G401 (cell line): ENCODE measurements around the gene HPS1. TPM values are rescaled to one million over a fixed set of nuclear protein-coding genes. Genes with fewer than 3 reads are reported as not detected.
A peak's percentile ranks its signal among the peaks of the same experiment; 100 is the strongest.

Experiments used
- DNase-seq: peaks from one replicate; pipeline ENCODE4 v3.0.0-alpha.2; 2015; ENCODE audit warnings: low spot score
- in situ Hi-C: cut with HindIII; loops from 2 replicates; pipeline ENCODE4 v1.10.0; 2016; ENCODE audit warnings: low sequenced_read_pairs, mixed read lengths
- total RNA-seq: library from RNA; depleted of rRNA; stranded (reverse); fragments of >200 nt; shearing (Covaris generic); gene quantifications from 2 replicates; pipeline ENCODE4 v1.2.3, GENCODE V29; 2014

Gene HPS1
- total RNA-seq, 1 experiment from 2014 or later, result 33.1 TPM

DNA sequence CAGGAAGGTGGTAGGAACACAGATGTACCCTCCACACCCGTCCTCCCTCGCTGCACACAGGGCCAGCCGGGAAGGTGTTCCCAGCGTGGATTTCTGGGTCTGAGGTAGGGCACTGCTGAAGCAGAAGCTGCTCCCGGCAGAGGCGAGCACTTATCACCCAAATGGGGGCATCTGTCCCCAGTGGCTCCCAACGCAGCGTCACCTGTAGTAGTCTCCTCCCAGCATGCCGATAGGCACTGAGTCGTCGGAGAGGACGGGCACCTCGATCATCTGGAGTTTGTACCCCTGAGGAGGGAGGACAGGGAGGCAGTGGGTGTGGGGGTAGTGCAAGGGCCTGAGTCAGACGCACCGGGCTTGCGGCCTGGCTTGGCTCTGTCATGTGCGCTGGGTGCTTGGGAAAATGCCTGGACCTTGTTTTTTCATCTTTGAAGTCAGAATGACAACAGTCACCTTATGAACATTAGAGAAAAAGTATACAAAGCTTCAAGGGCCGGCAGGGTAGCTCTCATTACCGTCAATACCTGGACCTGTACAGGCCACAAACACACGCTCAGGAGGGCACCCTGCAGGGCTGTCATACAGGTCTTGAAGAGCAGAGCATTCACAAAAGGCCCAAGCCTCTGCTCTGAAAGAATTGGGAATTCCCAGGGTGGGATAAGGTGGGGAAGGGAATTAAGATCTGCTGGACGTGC, 28.6 kb downstream of the HPS1 start:
- in situ Hi-C loops, result no loop called here
- DNase-seq, result no peak

DNA sequence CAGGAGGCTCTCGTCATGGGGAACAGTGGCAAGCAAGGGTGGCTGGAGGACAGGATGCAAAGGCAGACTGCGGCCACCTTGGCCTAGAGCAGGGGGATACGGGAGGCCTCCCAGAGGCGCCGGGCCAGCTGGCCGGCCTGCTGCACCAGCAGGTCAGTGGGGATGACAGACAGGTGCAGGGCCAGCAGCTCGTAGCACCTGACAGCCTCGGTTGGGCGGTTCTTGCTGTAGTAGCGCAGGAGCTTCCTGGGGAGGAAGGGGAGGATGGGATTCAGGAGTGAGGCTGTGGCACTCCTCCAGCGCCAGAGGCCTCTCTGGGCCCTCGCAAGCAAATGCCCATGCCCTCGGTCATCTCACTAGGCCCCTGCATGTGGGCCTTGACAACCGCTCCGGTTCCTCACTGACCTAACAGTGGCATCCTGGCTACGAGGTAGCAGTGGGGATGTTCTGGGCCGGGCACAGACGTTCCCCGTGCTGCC, 29.2 kb downstream of the HPS1 start:
- peak; percentile 74 for DNase-seq
- in situ Hi-C loops, result no loop called here

DNA sequence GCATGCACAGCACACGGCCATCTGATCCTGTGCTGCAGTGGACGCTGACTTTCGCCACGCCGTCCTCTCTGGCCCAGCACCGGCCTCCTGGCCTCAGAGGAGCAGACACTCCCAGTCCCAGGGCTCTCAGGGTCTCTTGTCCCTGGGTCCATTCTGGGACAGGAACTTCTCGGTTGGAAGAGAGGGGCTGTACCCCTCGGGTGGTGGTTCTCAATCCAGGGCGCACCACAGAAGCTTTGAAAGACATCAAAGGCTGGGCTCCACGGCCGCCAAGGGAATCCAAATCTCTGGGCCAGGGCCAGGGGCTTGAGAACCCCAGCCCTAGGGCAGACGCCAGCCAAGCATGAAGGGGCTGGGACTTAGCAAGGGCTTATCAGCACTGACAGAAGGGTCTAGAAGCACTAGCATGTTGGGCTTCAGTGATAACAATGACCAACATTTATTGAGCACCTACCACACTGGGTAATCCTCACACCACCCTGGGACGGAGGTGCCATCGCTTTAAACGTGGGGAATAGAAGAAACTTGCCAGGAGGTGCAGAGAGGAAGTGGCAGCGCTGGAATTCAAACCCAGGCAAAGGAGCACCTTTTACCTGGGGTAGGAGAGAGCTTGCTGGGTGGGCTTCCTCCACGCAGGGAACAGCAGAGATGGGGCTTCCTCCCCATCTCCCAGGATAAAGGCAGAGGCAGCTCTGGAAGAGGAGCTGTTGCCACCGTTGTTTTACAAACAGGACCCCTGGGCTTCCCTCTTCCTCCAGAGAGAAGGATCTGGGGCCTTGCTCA, 29.9 kb downstream of the HPS1 start:
- in situ Hi-C loops, result no loop called here
- peak; percentile 11 for DNase-seq

DNA sequence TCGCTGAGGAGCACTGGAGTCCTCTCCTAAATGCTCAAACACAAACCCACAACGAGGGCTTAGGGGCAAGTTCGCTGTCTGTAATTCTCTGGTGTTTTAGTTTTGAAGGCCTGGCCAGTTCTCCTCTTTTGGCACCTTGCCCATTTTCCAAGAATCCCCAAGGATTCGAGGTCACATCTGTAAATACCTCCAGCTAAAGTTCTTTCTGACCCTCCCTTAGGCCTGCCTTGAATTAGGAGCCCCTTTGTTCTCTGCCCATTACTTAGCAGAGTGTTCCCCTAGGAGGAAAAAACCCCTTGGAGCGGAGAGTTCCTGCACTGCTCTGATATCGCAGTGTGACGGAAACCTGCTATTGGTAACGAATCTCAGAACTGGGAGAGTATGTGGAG, 31.0 kb downstream of the HPS1 start:
- DNase-seq, result peak; percentile 13
- in situ Hi-C loops, result no loop called here

DNA sequence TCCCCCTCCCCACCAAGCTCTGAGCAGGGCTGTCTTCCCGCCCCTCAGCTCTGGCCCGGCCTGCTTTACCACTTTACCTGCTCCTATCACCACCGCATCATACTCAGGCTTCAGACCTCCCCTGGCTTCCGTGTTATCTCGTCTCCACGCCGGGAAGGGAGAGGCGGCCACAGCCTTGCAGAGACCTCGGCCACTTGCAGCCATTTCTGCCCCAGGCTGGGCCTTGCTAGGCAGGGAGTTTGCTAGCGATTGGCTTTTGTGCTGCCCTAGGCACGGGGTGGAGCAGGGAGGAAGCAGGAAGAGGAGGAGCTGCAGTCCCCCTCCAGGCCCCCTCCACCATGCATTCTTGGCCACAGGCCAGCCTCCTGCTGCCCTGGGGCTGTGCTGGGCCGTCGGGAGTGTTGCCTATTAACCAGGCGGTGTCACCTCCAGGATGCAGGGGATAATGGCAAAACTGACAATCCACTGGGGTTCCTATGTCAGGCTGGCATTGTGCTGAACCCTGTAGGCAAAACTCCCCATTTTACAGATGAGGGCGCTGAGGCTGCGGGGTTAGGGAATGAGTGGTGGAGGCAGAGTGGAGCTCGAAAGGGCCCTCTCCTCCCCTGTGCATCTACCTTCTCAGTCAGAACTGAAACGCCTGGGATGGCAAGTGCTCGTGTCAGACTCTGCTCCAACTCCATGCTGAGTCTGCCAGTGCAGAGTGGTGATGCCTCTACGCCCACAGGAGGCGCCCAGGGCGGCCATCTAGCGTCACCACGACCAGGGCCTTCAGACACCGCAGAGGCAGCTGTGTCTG, 31.6 kb downstream of the HPS1 start, which contains the start of gene PYROXD2:
TSS of gene PYROXD2 (minus strand) at position 251 of the 799 bp plus-strand sequence. CDS start at position 204, 47 bp downstream.
- in situ Hi-C loops, result no loop called here
- DNase-seq, result peak; percentile 81

DNA sequence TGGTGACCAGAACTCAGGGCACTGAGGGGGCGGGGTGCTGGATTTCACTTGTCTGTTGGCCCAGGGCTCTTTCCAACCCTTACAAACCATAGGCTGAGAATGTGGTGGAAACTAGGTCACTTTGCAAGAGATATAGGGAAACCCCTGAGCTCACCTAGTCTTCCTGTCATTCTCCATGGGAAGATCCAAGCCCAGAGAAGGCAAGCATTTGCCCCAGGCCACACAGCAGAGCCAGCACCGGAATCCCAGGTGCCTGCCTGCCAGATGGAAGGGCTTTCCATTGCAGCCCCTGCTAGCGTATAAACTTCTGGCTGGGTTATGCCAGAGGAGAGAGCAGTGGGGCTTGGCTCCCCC, 32.2 kb downstream of the HPS1 start:
- in situ Hi-C loops, result no loop called here
- DNase-seq, result peak; percentile 2

DNA sequence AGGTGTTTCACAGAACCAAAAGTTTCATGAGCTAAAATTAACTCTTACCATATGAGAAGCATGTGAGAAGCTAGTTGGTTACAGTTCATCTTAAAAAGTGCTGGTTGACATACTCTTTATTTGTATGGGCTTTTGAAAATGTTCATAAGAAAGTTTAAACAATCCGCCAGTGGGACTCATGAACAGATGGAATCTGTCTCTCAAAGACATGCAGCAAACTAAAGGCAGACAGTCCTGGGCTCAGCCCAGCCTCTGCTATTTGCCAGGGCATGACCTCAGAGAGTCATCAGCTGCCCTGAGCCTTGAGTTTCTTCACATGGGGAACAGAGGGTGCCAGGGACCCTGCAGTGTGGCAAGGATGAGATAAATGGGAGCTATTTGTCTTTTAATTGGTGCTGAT, 35.0 kb downstream of the HPS1 start:
- DNase-seq, result no peak
- in situ Hi-C loops, result no loop called here

DNA sequence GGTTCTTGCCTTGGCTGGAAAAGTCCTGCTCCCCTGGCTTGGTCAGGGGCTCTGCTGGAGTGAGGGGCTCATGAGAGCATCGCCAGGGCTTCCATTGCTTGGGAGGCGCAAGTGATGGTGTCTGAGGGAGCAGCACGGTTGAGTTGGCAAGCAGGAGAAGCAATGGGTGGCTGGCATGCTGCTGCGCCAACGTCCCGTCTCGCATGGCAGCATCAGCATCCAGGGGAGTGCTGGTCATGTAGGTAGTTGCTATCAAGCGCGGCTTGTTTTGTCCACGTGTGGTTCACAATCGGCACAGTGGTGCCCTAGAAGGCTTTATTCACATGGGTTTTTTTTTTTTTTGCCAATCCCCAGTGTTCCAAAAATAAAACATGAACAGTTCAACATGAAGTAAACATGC, 35.6 kb downstream of the HPS1 start:
- no peak for DNase-seq
- in situ Hi-C loops, result no loop called here

DNA sequence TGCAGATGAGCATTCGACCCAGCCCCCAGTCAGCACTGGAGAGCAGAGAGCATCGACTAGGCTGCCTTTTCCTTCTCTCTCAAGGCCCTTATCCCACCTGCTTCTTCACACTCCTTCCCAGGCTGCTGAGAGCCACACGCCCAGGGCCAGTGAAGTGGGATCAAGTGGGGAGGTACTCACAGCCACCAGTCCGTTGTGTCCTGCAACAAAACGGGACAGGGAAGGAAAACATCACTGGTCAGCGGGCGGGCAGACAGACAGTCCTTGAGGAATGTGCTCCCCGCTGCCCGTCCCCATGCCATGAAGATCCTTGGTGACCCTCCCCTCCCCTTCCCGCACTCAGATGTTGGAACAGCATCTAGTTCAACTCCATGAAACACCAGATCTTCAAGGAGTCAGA, 36.0 kb downstream of the HPS1 start:
- no peak for DNase-seq
- in situ Hi-C loops, result no loop called here

DNA sequence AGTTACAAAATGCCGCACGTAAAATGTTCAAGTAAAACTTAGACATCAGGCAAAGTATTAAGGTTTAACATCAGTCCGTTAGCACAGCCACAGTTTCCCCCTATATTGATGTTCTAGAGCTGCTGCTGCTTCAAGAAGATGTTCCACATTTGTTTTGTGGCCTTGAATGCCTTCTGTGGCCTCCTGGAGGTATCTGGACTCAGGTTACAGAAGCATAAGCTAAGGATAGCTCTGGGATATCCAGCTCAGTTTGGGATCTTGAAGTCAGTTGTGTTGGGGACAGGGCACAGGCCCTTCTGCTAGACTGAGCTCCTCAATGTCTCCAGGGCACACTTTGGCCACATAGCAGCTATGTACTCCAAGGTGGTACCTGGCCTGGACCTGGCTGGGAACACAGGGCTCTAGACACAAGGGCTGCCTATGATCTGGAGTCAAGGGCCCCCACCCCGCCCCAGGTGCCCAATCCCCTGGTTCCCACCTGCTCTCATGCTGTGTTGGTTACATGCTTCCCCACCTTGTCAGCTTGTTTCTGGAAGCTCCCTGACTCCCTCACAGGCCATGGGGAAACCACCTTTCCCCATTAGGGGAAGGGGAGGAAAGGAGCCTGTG, 36.5 kb downstream of the HPS1 start:
- no peak for DNase-seq
- in situ Hi-C loops, result no loop called here

DNA sequence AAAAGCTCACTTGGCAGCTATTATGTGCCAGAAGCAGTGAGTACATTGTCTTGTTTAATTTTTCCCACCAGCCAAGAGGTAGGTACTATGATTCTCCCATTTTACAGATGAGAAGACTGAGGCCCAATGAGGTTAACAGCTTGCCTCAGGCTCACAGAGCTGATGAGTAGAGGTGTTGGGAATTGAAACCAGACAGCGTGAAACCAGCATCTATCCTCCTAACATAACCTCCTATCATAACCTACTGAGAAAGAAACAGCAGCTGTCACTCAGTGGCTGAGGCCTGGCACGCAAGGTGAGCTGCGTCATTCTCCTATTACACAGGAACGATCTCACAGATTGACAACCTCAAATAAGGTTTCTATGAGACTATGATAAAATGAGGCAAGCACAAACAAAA, 37.9 kb downstream of the HPS1 start:
- no peak for DNase-seq
- in situ Hi-C loops, result no loop called here

DNA sequence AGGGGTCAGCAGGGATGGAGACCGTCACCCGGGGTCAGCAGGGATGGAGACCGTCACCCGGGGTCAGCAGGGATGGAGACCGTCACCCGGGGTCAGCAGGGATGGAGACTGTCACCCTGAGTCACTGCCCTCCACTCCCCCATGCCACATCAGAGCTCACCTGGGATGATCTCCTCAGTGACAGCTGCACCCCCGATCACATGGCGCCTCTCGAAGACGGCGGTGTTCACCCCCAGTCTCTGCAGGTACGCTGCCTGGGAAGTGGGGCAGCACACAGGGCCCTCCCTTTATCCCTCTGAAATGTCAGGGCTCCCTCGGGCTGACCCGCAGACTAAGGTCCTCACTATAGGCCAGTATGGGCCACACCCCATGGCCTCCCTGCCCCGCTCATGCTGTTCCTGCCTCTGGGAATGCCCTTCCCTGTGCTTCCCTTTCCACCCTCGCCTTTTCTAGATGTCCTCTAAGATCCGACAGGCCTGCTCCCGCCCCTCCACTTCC, 38.9 kb downstream of the HPS1 start:
- no peak for DNase-seq
- in situ Hi-C loops, result no loop called here

DNA sequence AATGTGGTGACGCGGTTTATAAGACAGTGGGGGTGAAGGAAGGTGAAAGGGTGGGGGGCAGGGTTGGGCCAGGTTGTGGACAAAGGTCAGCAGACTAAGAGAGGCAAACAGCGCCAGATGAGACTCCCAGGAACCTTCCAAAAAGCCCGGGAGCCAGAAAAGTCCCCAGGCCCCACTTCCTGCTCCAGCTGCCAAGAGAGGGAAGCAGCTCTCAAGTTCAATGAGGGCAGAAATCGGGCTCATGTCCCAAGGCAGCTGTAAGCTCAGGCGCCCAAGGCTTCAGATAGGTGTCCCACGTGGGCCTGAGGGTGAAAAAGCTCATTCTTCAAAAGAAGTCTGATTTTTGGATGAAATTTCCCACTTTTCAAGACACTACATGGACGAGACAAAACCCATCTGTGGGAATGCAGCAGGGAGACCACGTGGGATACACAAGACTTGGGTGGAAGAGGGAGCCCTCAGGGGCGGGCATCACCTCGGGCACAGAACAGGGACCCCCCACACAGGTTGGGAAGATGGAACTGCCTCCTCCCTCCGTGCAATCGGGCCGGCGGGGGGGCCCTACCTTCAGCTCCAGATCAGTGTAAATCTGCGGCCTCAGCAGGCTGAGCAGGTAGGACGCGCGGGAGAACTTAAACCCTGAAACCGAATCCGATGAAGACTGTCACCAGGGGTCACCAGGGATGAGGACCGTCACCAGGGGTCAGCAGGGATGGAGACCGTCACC, 39.6 kb downstream of the HPS1 start:
- no peak for DNase-seq
- in situ Hi-C loops, result no loop called here

DNA sequence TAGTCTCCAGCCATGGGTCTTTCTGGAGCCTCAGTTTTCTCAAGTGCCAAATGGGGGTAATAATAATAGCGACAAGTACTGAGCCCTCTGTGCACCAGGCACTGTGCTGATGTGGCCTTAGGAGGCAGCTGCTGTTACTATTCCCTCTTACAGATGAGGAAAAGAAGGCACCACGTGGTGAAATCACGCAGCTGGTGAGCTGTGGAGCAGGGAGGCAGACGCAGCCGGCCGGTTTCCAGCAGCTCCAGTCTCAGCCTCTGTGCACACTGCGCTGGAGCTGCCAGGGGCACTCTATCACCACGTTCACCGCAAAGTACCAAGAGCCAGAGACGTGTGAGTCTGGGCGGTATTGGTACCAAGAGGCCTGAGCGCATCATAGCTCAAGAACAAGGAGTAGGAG, 41.3 kb downstream of the HPS1 start:
- in situ Hi-C loops, result no loop called here
- DNase-seq, result no peak

DNA sequence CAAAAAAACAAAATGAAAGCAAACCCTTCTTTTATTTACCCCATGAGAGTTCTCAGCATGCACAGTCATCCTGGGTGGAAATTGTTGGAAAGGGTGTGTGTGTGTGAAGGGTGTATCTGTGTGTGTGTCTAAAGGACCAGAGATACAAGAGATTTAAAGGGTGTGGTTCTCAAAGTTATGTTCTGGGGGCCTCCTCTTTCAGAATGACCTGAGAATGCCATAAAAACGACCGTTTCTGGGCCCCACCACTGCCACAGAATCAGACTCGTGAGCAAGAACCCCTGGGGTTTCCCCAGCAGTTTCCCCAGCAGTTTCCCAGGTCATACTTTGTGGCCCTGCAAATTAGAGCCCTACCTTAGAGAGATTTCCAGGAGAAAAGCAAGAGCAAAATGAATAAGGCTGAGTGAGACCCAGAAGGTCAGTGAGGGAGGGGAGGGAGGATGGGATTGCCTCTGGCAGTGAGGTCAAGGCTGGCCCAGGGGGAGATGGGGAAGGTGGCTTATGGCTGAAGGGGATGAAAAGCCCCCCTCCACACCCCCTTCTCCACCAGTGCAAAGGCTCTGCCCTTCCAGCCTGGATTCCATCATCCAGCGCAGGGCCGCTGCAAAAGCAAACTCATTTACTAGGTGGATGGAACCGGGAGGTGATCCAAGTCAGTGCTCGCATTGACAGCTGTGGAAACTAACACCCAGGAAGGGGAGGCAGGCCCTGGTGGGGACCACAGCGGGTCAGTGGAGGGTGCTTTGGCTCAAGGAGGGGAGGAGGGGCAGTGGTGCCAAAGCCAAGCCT, 42.0 kb downstream of the HPS1 start:
- no peak for DNase-seq
- in situ Hi-C loops, result no loop called here

DNA sequence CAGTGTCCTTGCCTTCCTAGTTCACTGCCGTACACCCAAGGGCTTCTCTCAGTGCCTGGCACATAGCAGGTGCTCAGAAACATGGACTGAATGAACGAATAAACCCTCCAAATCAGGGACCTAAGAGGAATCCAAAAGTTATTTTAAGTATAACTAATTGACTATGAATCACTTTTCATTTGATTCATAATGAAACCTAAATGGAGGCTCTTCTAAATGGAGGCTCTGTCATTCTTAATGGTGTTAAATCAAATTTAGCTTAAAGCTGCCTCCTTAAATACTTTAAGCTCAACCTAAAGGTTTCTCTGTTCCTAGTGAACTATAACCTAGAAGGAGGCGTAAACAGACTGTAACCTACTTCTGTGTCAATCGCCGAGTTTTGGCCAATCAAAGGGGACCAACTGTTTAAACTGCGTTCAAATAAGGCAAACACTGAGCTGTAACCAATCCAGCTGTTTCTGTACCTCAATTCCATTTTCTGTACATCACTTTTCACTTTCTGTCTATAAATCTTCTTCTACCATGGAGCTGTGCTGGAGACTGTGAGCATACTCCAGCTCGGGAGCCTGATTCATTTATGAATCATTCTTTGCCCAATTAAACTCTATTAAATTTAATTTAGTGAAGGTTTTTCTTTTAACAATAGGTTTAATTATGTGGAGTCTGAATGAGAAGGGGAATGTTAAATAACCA, 42.8 kb downstream of the HPS1 start:
- DNase-seq, result no peak
- in situ Hi-C loops, result no loop called here

DNA sequence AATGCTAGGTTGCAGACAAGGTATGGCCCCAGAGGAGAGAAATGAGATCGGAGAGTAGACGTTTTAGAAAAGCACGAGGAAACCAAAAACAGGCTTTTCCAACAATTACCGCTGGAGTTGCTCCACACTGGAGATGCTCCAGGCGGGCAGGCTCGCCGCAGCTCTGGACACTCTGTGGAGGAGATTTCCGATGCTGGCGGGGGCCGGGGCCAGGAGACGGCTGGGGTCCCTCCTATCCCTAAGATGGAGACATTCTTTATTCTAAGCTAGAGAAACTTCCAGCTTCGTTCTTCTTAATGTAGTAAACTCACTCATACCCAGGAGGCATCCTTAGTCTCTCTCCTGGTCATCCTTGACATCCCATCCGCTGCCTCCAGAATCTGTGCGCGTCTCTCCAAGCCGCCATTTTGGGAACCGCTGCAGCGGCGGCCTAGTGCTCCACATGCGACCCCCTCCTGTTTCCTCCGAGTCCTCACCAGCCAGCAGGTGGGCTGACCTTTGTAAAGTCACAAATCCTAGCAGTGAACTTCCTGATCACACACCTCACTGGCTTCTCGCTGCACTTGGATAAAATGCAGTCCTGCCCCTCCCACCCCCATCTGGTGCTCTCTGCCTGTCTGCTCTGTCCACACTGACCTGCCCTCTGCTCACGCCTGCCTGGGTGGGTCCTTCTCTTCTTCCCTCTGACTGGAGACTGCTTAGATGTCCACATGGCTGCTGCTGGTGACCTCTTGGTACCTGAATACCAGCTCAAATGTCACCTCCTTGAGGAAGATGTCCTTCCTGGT, 43.6 kb downstream of the HPS1 start:
- in situ Hi-C loops, result no loop called here
- no peak for DNase-seq
